Measurements from ENCODE around the gene AP1AR. TPM values are rescaled to one million over a fixed set of nuclear protein-coding genes. Genes with fewer than 3 reads are reported as not detected.
"Not testable (repeated sequence)": the region's sequence is repeated elsewhere in the genome, so short reads cannot be mapped to it uniquely, and the experiment has no call there.

The AP1AR gene
- total and polyA plus RNA-seq, 4 donors = 7.6 to 14.7 (median 7.8) TPM

GRCh38 chr4:112279882-112280315 lies 48.3 kb downstream of the AP1AR start:
- H3K9me3 ChIP-seq (ENCODE audit: control insufficient read depth in 4 of 4, low read length in 3 of 4) = no peaks in the 10 kb centered on the region
- H3K4me1 ChIP-seq (ENCODE audit: control insufficient read depth in 4 of 4, insufficient read depth in 4 of 4, low read length in 3 of 4) = peaks cover 5 to 19% (median 13%) of the 10 kb centered on the region in 4 donors
- H3K4me3 ChIP-seq (ENCODE audit: low read depth in 1 of 3, low read length in 3 of 3) = no peak overlapping the region
- WGBS = 94% methylated on average over 7 of the region's 7 CpGs
- H3K27me3 ChIP-seq (ENCODE audit: control insufficient read depth in 4 of 4, insufficient read depth in 4 of 4, low read length in 3 of 4) = no peaks in the 10 kb centered on the region
- TF ChIP-seq FOXA1 (IDR thresholded peaks at IDR 0.05) (no peak), RAD21 (IDR thresholded peaks at IDR 0.05) (no peak), JUND (IDR thresholded peaks at IDR 0.05) (no peak), CTCF (IDR thresholded peaks at IDR 0.05; ENCODE audit: low read depth, low read length, missing input control) (no peak), NR2F2 (IDR thresholded peaks at IDR 0.05) (no peak), SP1 (IDR thresholded peaks at IDR 0.05) (no peak), ATF3 (IDR thresholded peaks at IDR 0.05) (no peak), FOXA2 (IDR thresholded peaks at IDR 0.05) (no peak), MAX (IDR thresholded peaks at IDR 0.05) (no peak), HNF4A (conservative IDR thresholded peaks at IDR 0.05) (no peak), YY1 (IDR thresholded peaks at IDR 0.05) (no peak), ZBTB33 (IDR thresholded peaks at IDR 0.05) (no peak), RXRA (IDR thresholded peaks at IDR 0.05) (no peak), GABPA (IDR thresholded peaks at IDR 0.05 in 1 of 2, conservative IDR thresholded peaks at IDR 0.05 in 1 of 2) (no peak)
- H3K36me3 ChIP-seq (ENCODE audit: control insufficient read depth in 4 of 4, insufficient read depth in 3 of 4, low read depth in 1 of 4, low read length in 3 of 4) = peaks cover 0 to 8% (median 2%) of the 10 kb centered on the region in 4 donors
- H3K9ac ChIP-seq (ENCODE audit: low read depth in 1 of 2, low read length in 2 of 2) = no peak overlapping the region
- no peak for DNase-seq (ENCODE audit: low spot score)
- H3K27ac ChIP-seq (ENCODE audit: low read depth in 1 of 2, low read length in 2 of 2) = no peak overlapping the region

GRCh38 chr4:112280386-112281056 lies 48.9 kb downstream of the AP1AR start:
- no peak for DNase-seq (ENCODE audit: low spot score)
- Histone ChIP-seq H3K36me3 (ENCODE audit: control insufficient read depth in 4 of 4, insufficient read depth in 3 of 4, low read depth in 1 of 4, low read length in 3 of 4) (peaks cover 0 to 8% (median 2%) of the 10 kb centered on the region in 4 donors), H3K4me3 (ENCODE audit: low read depth in 1 of 3, low read length in 3 of 3) (no peak overlapping the region), H3K9ac (ENCODE audit: low read depth in 1 of 2, low read length in 2 of 2) (no peak overlapping the region), H3K27ac (ENCODE audit: low read depth in 1 of 2, low read length in 2 of 2) (no peak overlapping the region), H3K9me3 (ENCODE audit: control insufficient read depth in 4 of 4, low read length in 3 of 4) (no peaks in the 10 kb centered on the region), H3K4me1 (ENCODE audit: control insufficient read depth in 4 of 4, insufficient read depth in 4 of 4, low read length in 3 of 4) (peaks cover 5 to 19% (median 13%) of the 10 kb centered on the region in 4 donors), H3K27me3 (ENCODE audit: control insufficient read depth in 4 of 4, insufficient read depth in 4 of 4, low read length in 3 of 4) (no peaks in the 10 kb centered on the region)
- TF ChIP-seq ATF3 (IDR thresholded peaks at IDR 0.05) = no peak
- 72% methylated on average over 5 of the region's 5 CpGs for WGBS

- 98% methylated on average over 2 of the region's 2 CpGs for WGBS
- H3K4me3 ChIP-seq (ENCODE audit: low read depth in 1 of 3, low read length in 3 of 3) = not testable (repeated sequence)
Observed at GRCh38 chr4:112281895-112282398, 50.4 kb downstream of the AP1AR start.

More at GRCh38 chr4:112281895-112282398, 50.4 kb downstream of the AP1AR start:
- H3K4me1 ChIP-seq (ENCODE audit: control insufficient read depth in 4 of 4, insufficient read depth in 4 of 4, low read length in 3 of 4) = peaks cover 5 to 19% (median 14%) of the 10 kb centered on the region in 4 donors
- DNase-seq (ENCODE audit: low spot score); H3K9me3 ChIP-seq (ENCODE audit: control insufficient read depth in 4 of 4, low read length in 3 of 4); H3K36me3 ChIP-seq (ENCODE audit: control insufficient read depth in 4 of 4, insufficient read depth in 3 of 4, low read depth in 1 of 4, low read length in 3 of 4); H3K27me3 ChIP-seq (ENCODE audit: control insufficient read depth in 4 of 4, insufficient read depth in 4 of 4, low read length in 3 of 4); H3K9ac ChIP-seq (ENCODE audit: low read depth in 1 of 2, low read length in 2 of 2); H3K27ac ChIP-seq (ENCODE audit: low read depth in 1 of 2, low read length in 2 of 2): not testable (repeated sequence)
